Measurements from ENCODE around the gene DARS2.
A peak's percentile ranks its signal among the peaks of the same experiment; 100 is the strongest.

DARS2 gene

GRCh38 chr1:173887627-173888026, 63.2 kb downstream of the DARS2 start:
- Histone ChIP-seq H3K9me3 (ENCODE audit: control insufficient read depth, insufficient read depth, low read depth, low read length) (no peaks in the 10 kb centered on the region), H3K4me1 (ENCODE audit: control insufficient read depth, insufficient read depth, low read length) (peaks cover 25% of the 10 kb centered on the region), H3K9ac (ENCODE audit: low read length) (no peak overlapping the region), H3K4me3 (ENCODE audit: low read depth, low read length) (no peak overlapping the region), H3K36me3 (ENCODE audit: control insufficient read depth, insufficient read depth, low read length) (peaks cover 20% of the 10 kb centered on the region), H3K27ac (ENCODE audit: low read depth, low read length) (no peak overlapping the region), H3K27me3 (ENCODE audit: control insufficient read depth, insufficient read depth, low read length) (no peaks in the 10 kb centered on the region)

DNA sequence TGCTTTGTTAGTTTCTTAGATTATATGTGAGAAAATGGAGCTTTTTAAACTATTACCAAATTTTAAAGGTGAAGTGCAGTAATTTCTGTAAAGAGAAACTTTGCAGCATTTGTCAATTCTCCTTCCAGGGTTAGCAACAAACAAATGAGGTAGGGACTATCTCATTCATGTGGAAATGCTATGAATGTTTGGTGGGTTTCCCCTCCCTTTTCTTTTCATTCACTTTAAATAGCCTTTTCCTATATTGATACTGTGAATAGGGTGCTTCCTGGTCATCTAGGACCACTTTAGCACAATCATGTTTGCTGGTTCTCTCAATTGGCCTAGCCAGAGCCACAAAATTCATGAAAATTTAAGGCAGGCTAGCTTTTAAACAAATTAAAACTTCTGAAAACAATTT, 64.3 kb downstream of the DARS2 start:
- H3K27ac ChIP-seq (ENCODE audit: low read depth, low read length), result peak overlapping the region; percentile 12; the same call in 1 of the 2 replicates
- peaks cover 20% of the 10 kb centered on the region for H3K36me3 ChIP-seq (ENCODE audit: control insufficient read depth, insufficient read depth, low read length)
- H3K9ac ChIP-seq (ENCODE audit: low read length), result no peak overlapping the region
- H3K4me1 ChIP-seq (ENCODE audit: control insufficient read depth, insufficient read depth, low read length), result peaks cover 25% of the 10 kb centered on the region
- no peaks in the 10 kb centered on the region for H3K9me3 ChIP-seq (ENCODE audit: control insufficient read depth, insufficient read depth, low read depth, low read length)
- H3K27me3 ChIP-seq (ENCODE audit: control insufficient read depth, insufficient read depth, low read length), result no peaks in the 10 kb centered on the region
- no peak overlapping the region for H3K4me3 ChIP-seq (ENCODE audit: low read depth, low read length)

DNA sequence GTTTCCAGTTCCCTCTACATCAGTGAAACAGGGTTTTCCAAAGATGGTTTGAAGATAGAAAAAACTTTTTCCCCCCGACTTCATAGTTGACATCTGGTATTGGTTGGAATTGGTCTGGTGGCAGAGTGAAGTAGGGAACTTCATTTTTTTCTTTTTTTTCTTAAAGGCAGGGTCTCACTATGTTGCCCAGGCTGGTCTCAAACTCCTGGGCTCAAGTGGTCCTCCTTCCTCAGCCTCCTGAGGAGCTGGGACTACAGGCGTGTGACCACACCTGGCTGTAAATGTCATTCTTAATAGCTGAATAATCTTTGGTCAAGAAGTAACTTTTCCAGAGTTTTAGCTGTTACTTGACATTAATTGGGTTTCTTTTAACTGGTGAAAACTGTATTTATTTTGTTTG, 65.4 kb downstream of the DARS2 start:
- peaks cover 20% of the 10 kb centered on the region for H3K36me3 ChIP-seq (ENCODE audit: control insufficient read depth, insufficient read depth, low read length)
- H3K9me3 ChIP-seq (ENCODE audit: control insufficient read depth, insufficient read depth, low read depth, low read length), result no peaks in the 10 kb centered on the region
- no peak overlapping the region for H3K9ac ChIP-seq (ENCODE audit: low read length)
- H3K27ac ChIP-seq (ENCODE audit: low read depth, low read length), result no peak overlapping the region
- H3K27me3 ChIP-seq (ENCODE audit: control insufficient read depth, insufficient read depth, low read length), result no peaks in the 10 kb centered on the region
- no peak overlapping the region for H3K4me3 ChIP-seq (ENCODE audit: low read depth, low read length)
- peaks cover 25% of the 10 kb centered on the region for H3K4me1 ChIP-seq (ENCODE audit: control insufficient read depth, insufficient read depth, low read length)

GRCh38 chr1:173893611-173894010, 69.1 kb downstream of the DARS2 start:
- Histone ChIP-seq H3K27me3 (ENCODE audit: control insufficient read depth, insufficient read depth, low read length) (no peaks in the 10 kb centered on the region), H3K27ac (ENCODE audit: low read depth, low read length) (no peak overlapping the region), H3K36me3 (ENCODE audit: control insufficient read depth, insufficient read depth, low read length) (no peaks in the 10 kb centered on the region), H3K9ac (ENCODE audit: low read length) (no peak overlapping the region), H3K9me3 (ENCODE audit: control insufficient read depth, insufficient read depth, low read depth, low read length) (no peaks in the 10 kb centered on the region), H3K4me1 (ENCODE audit: control insufficient read depth, insufficient read depth, low read length) (peaks cover 14% of the 10 kb centered on the region), H3K4me3 (ENCODE audit: low read depth, low read length) (no peak overlapping the region)

DNA sequence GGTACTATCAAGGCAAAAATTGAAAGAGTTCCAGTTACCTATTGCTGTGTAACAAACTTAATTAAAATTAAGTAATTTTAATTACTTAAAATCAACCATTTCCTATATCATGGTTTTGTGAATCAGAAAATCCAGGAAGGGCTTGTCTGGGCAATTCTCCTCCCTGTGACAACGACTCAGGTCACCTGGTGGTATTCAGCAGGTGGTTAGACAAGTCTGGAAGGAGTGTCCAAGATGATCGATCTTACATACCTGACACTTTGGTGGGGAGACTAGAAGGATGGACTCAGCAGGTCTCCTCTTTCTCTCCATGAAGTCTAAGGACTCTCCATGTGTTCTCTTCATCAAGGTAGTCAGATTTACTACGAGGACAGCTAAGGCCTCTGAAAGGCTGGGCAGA, 69.7 kb downstream of the DARS2 start:
- Histone ChIP-seq H3K36me3 (ENCODE audit: control insufficient read depth, insufficient read depth, low read length) (no peaks in the 10 kb centered on the region), H3K27me3 (ENCODE audit: control insufficient read depth, insufficient read depth, low read length) (no peaks in the 10 kb centered on the region), H3K27ac (ENCODE audit: low read depth, low read length) (no peak overlapping the region), H3K4me1 (ENCODE audit: control insufficient read depth, insufficient read depth, low read length) (peaks cover 9% of the 10 kb centered on the region), H3K4me3 (ENCODE audit: low read depth, low read length) (no peak overlapping the region), H3K9me3 (ENCODE audit: control insufficient read depth, insufficient read depth, low read depth, low read length) (no peaks in the 10 kb centered on the region), H3K9ac (ENCODE audit: low read length) (no peak overlapping the region)

GRCh38 chr1:173900427-173900826, 76.0 kb downstream of the DARS2 start:
- no peak overlapping the region for H3K4me3 ChIP-seq (ENCODE audit: low read depth, low read length)
- H3K27me3 ChIP-seq (ENCODE audit: control insufficient read depth, insufficient read depth, low read length), result no peaks in the 10 kb centered on the region
- H3K36me3 ChIP-seq (ENCODE audit: control insufficient read depth, insufficient read depth, low read length), result no peaks in the 10 kb centered on the region
- H3K27ac ChIP-seq (ENCODE audit: low read depth, low read length), result peak overlapping the region; percentile 17; the same call in 1 of the 2 replicates
- H3K9ac ChIP-seq (ENCODE audit: low read length), result no peak overlapping the region
- H3K4me1 ChIP-seq (ENCODE audit: control insufficient read depth, insufficient read depth, low read length), result peaks cover 27% of the 10 kb centered on the region
- no peaks in the 10 kb centered on the region for H3K9me3 ChIP-seq (ENCODE audit: control insufficient read depth, insufficient read depth, low read depth, low read length)

DNA sequence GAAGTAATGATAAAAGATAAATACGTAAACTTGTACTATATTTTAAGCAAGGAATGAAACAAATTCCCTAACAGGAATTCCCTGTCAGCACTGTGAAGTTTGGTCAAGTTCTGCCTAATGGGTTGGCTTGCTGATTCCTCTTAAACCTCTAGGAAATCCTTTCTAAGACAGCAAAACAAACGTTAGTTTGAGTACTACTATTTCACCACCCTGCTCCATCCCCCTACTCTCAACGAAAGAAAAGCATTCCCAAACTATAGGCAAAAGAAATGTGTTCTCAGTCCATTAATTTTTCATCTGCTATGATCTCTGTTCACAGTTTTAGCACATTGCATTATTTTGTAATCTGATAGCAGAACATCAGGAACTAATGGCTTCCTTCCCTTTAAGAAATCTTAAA, 76.5 kb downstream of the DARS2 start:
- H3K9ac ChIP-seq (ENCODE audit: low read length), result no peak overlapping the region
- H3K4me1 ChIP-seq (ENCODE audit: control insufficient read depth, insufficient read depth, low read length), result peaks cover 27% of the 10 kb centered on the region
- H3K4me3 ChIP-seq (ENCODE audit: low read depth, low read length), result no peak overlapping the region
- H3K27ac ChIP-seq (ENCODE audit: low read depth, low read length), result no peak overlapping the region
- H3K27me3 ChIP-seq (ENCODE audit: control insufficient read depth, insufficient read depth, low read length), result no peaks in the 10 kb centered on the region
- no peaks in the 10 kb centered on the region for H3K9me3 ChIP-seq (ENCODE audit: control insufficient read depth, insufficient read depth, low read depth, low read length)
- H3K36me3 ChIP-seq (ENCODE audit: control insufficient read depth, insufficient read depth, low read length), result no peaks in the 10 kb centered on the region

GRCh38 chr1:173903827-173904531, 79.5 kb downstream of the DARS2 start:
- peaks cover 27% of the 10 kb centered on the region for H3K4me1 ChIP-seq (ENCODE audit: control insufficient read depth, insufficient read depth, low read length)
- no peaks in the 10 kb centered on the region for H3K9me3 ChIP-seq (ENCODE audit: control insufficient read depth, insufficient read depth, low read depth, low read length)
- H3K9ac ChIP-seq (ENCODE audit: low read length), result no peak overlapping the region
- no peak overlapping the region for H3K4me3 ChIP-seq (ENCODE audit: low read depth, low read length)
- no peaks in the 10 kb centered on the region for H3K36me3 ChIP-seq (ENCODE audit: control insufficient read depth, insufficient read depth, low read length)
- H3K27ac ChIP-seq (ENCODE audit: low read depth, low read length), result no peak overlapping the region
- H3K27me3 ChIP-seq (ENCODE audit: control insufficient read depth, insufficient read depth, low read length), result no peaks in the 10 kb centered on the region
